SK-N-SH (cell line): ENCODE data around the gene COPE. TPM values are rescaled to one million over a fixed set of nuclear protein-coding genes. Genes with fewer than 3 reads are reported as not detected.

Experiments used
- GABPA ChIP-seq: IDR thresholded peaks from 2 replicates; pipeline ENCODE4 v1.4.0; 2012; ENCODE audit warnings: low read depth, mild to moderate bottlenecking
- RFX5 ChIP-seq: IDR thresholded peaks from 2 replicates; pipeline ENCODE4 v1.6.1; 2012; ENCODE audit warnings: mild to moderate bottlenecking, improper control_type of control experiment, low read length
- polyA plus RNA-seq, 3 experiments: library from polyadenylated mRNA; depleted of rRNA; stranded (reverse); fragments of >200 nt; gene quantifications; 2 replicates each; pipeline ENCODE4 v1.2.3, GENCODE V29; 2012

Gene COPE
- polyA plus RNA-seq, 1 of the 3 experiments (the other 2 are of a cell fraction): 450 TPM

GRCh38 chr19:18849838-18850400 is 69.3 kb downstream of the COPE start (continued):
- no peak for TF ChIP-seq RFX5
- TF ChIP-seq GABPA: no peak

Other genes with a start within 250 kb of the COPE start
- gene CRTC1, start 235.7 kb downstream of the COPE start, polyA plus RNA-seq (2012; rRNA removed): 2.2 and 5.0 TPM in 2 replicates
- gene COMP, start 128.1 kb downstream of the COPE start, polyA plus RNA-seq (2012; rRNA removed): 0.26 and 0.42 TPM in 2 replicates
- 20.3 and 33.3 TPM in 2 replicates for gene UPF1, start 87.4 kb downstream of the COPE start, polyA plus RNA-seq (2012; rRNA removed)
- 5.4 and 7.3 TPM in 2 replicates for gene CERS1, start 23.2 kb downstream of the COPE start, polyA plus RNA-seq (2012; rRNA removed)
- gene DDX49, start 328 bp upstream of the COPE start, polyA plus RNA-seq (2012; rRNA removed): 81.7 and 86.8 TPM in 2 replicates
- 81.0 and 83.0 TPM in 2 replicates for gene HOMER3, start 21.8 kb upstream of the COPE start, polyA plus RNA-seq (2012; rRNA removed)
- gene SUGP2, start 114.1 kb upstream of the COPE start, polyA plus RNA-seq (2012; rRNA removed): 56.3 and 74.9 TPM in 2 replicates
- 32.2 and 34.7 TPM in 2 replicates for gene ARMC6, start 114.2 kb upstream of the COPE start, polyA plus RNA-seq (2012; rRNA removed)
- gene SLC25A42, start 144.6 kb upstream of the COPE start, polyA plus RNA-seq (2012; rRNA removed): 4.3 and 6.1 TPM in 2 replicates
- gene TMEM161A, start 219.1 kb upstream of the COPE start, polyA plus RNA-seq (2012; rRNA removed): 37.8 and 39.3 TPM in 2 replicates